Amygdala (tissue), 56 donors: ENCODE measurements around the gene CRY1.
"Not testable (repeated sequence)": the region's sequence is repeated elsewhere in the genome, so short reads cannot be mapped to it uniquely, and the experiment has no call there.

ENCODE experiments used
- DNase-seq, 56 donors: peaks; one replicate each; lab custom pipeline; 2025; lab: John Stamatoyannopoulos, UW

The CRY1 gene

DNA sequence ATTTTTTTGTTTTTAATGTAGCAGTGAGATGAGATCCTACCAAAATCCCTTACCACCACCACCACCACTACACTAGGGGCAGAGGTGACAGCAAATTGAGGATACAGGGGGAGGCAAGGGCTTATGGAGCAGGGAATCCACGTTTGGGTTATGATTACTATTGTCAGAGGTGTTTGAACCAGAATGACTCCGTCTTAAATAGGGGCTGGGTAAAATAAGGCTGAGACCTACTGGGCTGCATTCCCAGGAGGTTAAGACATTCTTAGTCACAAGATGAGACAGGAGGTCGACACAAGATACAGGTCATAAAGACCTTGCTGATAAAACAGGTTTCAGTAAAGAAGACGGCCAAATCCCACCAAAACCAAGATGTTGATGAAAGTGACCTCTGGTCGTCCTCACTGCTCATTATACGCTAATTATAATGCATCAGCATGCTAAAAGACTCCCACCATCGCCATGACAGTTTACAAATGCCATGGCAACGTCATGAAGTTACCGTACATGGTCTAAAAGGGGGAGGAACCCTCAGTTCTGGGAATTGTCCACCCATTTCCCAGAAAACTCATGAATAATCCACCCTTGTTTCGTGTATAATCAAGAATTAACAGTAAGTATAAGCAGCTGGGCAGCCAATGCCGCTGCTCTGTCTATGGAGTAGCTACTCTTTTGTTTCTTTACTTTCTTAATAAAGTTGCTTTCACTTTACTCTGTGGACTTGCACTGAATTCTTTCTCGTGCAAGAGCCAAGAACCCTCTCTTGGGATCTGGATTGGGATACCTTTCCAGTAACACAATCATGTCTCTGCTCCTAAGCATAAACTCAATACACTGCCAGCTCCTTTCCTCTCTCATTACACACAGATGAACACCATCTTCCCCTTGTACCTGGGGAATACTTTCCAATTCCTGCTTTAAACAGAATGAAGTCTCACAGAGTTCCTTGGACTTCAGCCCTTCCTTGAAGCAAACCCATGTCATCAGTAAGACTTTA is 16.7 kb upstream of the CRY1 start:
- no peak for DNase-seq

DNA sequence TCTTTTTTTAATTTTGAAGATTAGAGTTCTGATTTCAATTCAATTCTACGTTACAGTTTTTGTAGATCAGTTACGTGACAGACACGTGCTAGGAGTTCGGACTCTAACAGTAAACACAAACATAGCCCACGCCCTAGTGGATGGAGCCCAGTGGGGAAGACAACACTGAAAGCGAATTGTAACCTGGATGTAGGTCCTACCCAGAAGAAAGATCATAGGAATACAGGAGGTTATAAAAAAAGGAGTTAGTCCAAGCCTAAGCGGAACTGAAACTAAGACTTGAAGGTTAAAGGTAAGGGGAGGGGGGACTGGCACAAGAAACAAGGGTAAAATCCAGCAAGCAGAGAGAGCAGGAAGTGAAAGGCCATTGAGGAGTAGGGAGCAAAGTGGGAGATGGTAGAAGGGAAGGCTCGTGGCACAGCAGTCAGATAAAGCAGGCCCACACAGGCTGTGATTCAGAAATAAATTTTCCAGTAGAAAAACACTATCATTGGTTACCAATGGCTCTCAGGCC is 15.7 kb upstream of the CRY1 start:
- no peak for DNase-seq

DNA sequence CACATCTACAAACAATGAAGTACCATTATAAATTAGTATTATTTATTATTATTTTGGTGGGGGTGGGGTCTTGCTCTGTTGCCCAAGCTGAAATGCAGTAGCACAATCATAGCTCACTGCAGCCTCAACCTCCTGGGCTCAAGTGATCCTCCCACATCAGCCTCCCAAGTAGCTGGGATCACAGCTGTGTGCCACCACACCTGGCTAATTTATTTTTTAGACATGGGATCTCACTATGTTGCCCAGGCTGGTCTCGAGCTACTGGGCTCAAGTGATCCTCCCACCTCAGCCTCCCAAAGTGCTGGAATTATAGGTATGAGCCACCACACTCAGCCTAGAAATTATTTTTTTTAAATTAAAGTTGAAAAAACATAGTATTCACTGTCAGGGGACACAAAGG is 15.0 kb upstream of the CRY1 start:
- not testable (repeated sequence) for DNase-seq

DNA sequence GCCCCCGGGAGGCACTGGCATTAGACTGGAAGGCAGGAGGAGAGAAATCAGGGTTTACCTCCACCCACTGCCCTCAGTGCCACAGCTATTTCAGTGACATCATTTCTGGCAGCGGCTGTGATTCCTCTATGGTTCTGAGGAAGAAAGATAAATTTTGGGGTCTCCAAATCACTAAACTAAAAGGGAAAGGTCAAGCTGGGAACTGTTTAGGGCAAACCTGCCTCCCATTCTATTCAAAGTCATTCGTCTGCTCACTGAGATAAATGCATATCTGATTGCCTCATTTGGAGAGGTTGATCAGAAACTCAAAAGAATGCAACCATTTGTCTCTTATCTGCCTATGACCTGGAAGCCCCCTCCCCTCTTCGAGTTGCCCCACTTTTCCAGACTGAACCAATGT is 14.0 kb upstream of the CRY1 start:
- DNase-seq: no peak

DNA sequence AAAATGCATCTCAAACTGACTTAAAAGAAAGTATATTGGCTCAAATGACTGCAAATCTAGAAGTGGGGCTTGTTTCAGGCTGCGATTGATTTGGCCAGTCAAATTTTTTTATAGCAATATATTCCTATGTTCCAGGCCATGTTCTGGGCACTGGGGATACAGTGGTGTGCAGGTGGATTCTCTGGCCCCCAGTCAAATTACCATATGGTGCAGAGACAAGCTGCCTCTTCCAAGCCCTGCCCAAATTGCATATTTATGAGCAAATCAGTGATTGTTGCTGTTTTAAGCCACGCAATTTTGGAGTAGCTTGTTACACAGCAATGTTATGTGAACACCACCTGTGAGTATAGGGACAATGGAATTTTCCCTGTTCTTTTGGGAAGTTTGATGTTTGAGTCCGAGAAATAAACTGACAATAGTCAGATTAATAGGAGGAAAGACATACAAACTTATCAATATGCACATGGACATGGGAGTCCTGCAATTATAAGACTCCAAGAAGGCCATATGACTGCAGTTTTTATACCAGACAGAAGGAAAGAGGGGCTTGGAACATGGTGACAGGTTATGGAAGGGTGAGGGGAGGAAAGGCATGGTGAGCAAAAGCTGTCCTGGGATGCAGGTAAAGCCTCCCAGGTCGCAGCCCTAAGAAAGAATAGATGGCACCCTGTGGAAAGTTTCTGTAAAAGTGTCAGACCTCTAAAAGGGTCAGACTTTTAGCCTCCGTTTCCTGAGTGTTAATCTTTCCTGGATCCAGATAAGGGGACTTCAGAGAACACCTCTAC is 13.1 kb upstream of the CRY1 start:
- DNase-seq: no peak

DNA sequence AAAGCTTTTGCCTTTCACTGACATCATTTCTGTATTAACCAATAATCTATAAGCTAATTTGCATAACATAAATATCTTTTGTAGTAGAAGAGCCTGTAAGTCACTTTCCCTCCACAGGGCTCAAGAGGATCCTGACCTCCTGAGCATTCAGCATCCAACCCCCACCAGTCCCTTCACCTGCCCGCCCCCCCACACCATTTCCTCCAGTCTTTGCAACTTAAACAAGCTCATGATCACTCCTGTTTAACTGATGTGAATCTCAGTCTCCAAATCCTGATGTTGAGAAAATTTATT is 12.0 kb upstream of the CRY1 start:
- no peak for DNase-seq

DNA sequence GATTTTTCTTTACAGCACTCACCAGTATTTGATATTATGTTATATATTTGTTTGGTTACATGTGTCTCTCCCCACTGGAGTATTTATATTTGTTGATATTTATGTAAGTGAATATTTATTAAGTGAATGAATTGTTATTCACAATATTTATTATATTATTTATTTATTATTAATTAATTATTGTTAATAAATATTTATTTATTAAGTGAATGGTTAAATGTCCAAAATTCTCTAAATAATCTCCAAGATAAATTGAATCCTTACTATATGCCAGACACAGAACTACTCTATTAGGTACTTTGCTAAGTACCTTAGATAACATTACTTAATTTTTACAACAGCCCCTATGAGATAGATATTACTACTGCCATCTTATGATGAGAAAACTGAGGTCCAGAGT is 10.2 kb upstream of the CRY1 start:
- no peak for DNase-seq

DNA sequence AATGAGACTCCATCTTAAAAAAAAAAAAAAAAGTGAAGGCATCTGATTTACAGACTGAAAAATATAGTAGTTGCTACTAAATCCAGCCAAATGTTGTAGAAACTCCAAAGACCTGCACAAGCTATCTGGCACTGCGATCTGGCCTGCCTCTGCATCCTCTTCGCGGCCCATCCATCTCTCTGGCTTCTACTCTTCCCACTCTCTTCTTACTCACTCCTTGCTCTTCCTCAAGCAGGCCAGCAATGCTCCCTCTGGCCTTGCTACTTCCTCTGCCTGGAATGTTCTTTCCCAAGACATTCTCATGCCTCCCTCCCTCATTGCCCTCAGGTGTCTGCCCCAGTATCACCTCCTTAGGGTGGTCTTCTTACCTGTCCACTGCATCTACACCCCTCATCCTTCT is 9.7 kb upstream of the CRY1 start:
- DNase-seq: no peak

DNA sequence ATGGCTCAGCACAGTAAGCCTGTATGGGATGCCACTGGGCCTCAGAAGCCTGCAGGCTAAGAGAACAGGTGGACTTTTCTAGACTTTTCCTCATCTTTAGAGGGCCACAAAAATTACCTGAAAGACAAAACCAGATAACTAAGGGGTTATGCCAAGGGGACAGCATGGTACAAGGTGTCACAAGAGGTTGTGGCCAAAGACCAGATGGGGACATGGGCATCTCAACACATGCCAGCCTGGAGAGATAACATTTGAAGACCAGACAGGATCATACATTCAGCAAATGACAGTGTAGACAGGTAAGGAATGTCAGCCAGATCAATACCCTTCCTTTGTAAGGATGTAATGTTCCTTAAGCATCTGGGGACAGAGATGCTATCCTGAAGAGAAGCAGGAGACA is 8.9 kb upstream of the CRY1 start:
- DNase-seq: no peak

DNA sequence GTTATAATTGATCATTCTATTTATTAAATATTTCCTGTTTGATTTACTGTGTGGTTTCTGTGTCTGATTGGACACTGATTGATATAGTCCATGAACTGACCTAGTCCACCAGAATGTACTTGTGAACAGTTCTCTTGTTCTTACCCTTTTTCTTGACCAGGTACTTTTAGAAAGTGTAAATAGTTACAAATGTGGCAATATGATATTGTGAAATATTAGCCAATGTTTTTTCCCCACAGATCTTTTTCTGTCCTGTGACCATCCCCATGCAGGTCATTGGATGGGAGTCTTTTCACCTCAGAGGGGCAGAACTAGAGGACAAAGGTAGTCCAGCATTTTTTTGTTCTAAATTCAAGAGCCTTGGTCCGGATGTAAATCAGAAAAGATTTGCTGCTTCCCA is 8.3 kb upstream of the CRY1 start:
- no peak for DNase-seq

DNA sequence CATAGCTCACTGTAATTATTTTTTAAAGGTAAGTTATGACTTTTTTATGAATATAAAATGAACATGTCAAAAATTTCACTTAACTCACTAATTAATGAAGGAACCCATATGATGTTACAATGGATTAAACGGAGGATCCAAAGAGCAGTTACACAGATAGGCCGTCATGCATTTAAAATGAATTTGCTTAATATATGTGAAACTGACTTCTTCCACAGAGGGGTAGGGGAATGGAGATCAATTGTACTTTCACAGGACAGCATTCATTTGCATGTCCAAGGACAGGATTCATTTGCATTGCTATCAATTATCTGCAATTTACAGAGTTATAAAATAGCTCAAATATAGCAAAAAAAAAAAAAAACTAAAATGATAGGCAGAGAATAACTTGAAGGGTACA is 6.6 kb upstream of the CRY1 start:
- DNase-seq: no peak

DNA sequence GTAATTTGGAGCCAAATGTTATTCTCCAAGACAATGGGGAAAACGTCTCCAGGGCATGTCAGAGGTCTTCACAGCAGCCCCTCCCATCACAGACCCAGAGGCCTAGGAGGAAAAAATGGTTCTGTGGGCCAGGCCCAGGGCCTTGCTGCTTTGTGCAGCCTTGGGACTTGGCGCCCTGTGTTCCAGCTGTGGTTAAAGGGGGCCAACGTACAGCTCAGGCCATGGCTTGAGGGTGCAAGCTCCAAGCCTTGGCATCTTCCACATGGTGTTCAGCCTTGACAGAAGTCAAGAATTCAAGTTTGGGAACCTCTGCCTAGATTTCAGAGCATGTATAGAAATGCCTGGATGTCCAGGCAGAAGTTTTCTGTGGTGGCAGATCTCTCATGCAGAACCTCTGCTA is 3.2 kb upstream of the CRY1 start:
- no peak for DNase-seq

DNA sequence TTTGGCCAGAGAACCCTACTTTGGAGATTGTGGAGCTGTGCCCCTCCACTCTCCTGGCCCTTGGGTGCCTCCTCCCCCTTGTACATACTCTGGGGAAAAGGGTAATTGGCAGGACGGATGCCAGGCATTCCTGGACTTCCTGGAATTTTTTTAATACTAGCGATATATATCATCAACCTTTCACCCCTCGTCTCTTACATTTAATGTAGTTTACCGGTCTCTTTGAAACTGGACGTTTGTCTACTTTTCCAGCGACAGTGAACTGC is 767 bp upstream of the CRY1 start:
- DNase-seq: no peak

DNA sequence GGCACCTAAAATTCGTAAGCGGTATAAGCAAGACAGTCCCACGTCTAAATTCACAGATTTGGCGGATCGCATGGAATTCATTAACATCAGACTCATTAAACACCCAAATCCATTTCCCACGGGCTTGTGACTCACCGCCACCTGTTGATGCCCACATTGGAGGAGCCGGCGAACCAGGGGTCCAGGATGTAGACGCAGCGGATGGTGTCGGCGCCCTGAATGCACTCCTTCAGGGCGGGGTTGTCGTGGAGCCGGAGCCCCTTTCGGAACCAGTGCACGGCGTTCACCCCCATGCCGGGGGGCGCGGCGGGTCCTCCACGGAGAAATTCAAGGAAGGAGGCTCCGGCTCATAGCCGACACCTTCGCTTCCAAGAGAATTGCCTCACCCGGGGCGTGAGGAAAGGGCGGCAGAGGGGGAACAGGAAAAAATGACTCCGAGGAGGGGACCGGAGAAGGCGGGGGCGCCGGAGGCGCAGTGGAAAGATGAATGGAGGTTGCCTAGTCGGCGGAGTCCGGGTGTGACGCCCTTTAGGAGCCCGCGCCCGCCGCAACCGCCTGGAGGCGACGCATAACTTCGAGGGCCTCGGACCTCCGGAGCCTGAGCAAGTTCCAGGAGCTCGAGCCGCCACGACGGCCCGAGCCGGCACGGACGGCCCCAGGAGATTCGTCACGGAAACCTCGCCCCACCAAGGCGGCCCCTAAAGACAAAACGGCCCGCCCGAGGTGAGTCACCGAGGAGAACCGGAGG is 506 bp downstream of the CRY1 start:
- peak in 28 of 56 donors; percentile 7 to 63 (median 39) for DNase-seq

DNA sequence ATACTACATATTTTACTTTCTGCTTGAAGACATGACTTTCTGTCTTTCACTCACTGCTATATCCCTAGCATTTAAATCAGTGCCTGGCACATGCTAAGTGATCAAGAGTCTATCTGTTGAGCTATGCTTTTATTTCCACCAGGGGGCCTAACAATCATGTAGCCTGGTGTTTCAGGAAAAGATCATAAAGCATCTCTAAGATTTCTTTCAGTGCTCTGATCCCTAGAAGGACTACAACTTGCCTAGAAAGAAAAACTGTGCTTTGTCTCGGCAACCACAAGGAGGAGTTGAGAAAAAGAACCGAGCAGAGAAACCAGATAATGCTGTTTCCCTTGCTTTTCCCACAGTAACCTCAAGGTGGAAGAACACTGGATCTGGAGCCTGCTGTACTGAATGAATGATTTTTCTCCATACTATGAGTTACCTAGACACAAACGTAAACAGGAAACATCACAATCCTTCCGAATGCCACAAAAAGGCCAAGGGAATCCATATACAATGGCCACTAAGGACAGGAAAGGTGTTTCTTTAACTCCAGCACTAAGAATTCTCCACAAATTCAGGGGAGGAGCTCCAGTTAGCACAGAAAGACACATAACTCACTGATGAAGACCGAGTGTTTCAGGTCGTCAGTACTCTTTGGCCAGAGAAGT is 1.2 kb downstream of the CRY1 start:
- peak in 15 of 56 donors; percentile 1 to 47 (median 9) for DNase-seq

DNA sequence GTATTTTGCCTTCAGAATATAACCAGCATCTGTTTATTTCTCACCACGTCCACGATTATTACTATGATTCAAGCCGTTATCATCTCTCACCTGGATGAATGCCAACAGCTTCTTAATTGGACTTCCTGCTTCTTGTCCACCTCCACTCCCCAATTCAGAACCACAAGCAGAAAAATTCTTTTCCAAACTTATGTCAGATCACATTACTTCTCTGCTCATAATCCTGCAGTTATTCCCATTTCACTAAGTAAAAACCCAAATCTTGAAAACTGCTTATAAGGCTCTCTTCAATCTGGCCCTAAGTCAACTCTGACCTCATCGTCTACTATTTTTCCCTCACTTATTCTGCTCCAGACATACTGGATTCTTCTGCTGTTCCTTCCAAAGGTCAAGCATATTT is 2.0 kb downstream of the CRY1 start:
- DNase-seq: no peak

DNA sequence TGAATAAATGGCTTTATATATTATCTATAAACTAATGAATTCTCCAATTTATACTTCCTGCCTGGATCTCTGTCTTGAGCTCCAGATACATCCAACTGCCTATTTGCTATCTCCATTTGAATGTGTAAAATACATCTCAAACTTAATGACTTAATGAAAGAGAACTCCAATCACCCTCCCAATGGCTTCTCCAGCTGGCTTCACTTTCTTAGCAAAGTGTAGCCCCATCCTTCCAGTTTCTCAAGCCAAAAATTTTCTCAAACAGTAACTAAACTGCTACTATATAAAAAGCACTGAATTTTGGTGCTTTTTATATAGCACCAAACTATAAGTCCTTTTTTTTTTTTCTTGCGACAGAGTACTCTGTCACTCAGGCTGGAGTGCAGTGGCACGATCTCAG is 2.6 kb downstream of the CRY1 start:
- DNase-seq: no peak

DNA sequence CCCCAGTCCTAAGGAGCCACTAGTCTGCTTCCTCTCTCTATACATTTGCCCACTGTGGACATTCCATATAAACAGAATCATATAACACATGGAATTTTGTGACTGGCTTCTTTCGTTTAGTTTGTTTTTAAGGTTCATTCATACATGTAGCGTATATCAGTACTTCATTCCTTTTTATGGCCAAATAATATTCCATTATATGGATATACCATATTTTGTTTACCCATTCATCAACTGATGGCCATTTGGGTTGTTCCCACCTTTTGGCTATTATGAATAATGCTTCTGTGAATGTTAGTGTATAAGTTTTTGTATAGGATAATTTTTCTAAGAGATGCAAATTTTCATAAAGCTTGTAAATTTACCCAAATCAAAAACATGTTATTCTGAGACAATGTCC is 4.4 kb downstream of the CRY1 start:
- no peak for DNase-seq

DNA sequence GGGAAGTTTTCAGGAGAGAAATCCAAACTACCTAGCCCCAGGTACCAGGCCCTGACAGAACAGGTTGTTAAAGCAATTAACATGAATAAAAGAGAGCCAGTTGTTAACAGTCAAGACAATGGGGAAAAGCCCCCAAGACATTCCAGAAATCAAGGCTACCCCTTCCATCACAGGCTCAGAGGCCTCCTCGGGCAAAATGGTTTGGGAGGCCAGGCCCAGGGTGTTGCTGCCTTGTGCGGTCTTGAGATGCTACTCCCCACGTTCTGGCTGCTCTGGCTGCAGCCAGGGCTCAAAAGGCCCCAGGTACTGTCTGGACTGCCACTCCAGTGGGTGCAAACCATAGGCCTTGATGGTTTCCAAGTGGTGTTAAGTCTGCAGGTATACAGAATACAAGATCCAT is 7.0 kb downstream of the CRY1 start:
- no peak for DNase-seq

DNA sequence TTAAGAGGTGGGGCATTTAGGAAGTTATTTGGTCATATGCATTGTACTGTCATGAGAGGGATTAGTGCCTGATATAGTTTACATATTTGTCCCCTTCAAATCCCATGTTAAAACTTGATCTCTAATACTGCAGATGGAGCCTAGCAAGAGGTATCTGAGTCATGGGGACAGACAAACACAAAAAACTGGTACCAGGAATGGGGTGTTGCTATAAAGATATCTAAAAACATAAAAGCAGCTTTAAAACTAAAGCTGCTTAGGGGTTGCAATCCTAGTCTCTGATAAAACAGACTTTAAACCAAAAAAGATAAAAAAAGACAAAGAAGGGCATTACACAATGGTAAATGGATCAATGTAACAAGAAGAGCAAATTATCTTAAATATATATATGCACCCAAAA is 11.6 kb downstream of the CRY1 start:
- no peak for DNase-seq

DNA sequence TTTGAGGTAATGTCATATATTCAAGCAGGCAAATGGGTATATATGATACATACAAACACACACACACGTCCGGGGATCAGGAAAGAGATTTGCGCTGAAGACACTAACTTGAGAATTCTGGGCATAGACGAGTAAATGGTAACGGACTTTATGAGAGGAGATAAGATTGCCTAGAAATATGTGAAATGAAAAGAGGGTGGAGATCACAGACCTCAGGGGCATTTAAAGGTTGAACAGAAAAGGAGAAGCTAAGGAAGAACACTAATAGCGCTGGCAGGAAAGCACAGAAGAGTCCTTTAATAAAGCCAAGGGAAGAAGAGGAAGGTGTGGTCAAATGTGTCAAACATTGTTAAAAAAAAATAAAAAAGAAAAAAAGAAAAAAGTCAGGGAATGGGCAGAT is 13.1 kb downstream of the CRY1 start:
- DNase-seq: no peak
